ENCODE measurements around the gene MRPS17. TPM values are rescaled to one million over a fixed set of nuclear protein-coding genes. Genes with fewer than 3 reads are reported as not detected.

Gene MRPS17
- total RNA-seq, 4 donors from 2014 or later = 4.4 to 10.0 (median 7.3) TPM

GRCh38 chr7:55966851-55967250, 15.2 kb downstream of the MRPS17 start:
- H3K9me3 ChIP-seq = no peaks in the 10 kb centered on the region
- peaks cover 0 to 6% (median 0%) of the 10 kb centered on the region in 3 donors for H3K36me3 ChIP-seq
- H3K27me3 ChIP-seq = no peaks in the 10 kb centered on the region
- no peak overlapping the region for H3K4me3 ChIP-seq
- DNase-seq = no peak
- H3K27ac ChIP-seq = no peak overlapping the region
- peaks cover 0 to 8% (median 4%) of the 10 kb centered on the region in 4 donors for H3K4me1 ChIP-seq
- TF ChIP-seq POLR2A (IDR thresholded peaks at IDR 0.05) (no peak), CTCF (IDR thresholded peaks at IDR 0.05) (no peak)

GRCh38 chr7:55969391-55969790, 17.7 kb downstream of the MRPS17 start:
- no peak overlapping the region for H3K4me3 ChIP-seq
- H3K36me3 ChIP-seq = peaks cover 0 to 6% (median 0%) of the 10 kb centered on the region in 3 donors
- no peak overlapping the region for H3K27ac ChIP-seq
- TF ChIP-seq POLR2A (IDR thresholded peaks at IDR 0.05) (no peak), CTCF (IDR thresholded peaks at IDR 0.05) (no peak)
- H3K4me1 ChIP-seq = peaks cover 0 to 8% (median 0%) of the 10 kb centered on the region in 4 donors
- no peaks in the 10 kb centered on the region for H3K27me3 ChIP-seq
- H3K9me3 ChIP-seq = no peaks in the 10 kb centered on the region
- no peak for DNase-seq

- no peak for TF ChIP-seq CTCF (IDR thresholded peaks at IDR 0.05)
- no peak for TF ChIP-seq POLR2A (IDR thresholded peaks at IDR 0.05)
- no peak overlapping the region for H3K4me3 ChIP-seq
- no peak overlapping the region for H3K27ac ChIP-seq
- DNase-seq = no peak
- H3K36me3 ChIP-seq = peaks cover 0 to 6% (median 0%) of the 10 kb centered on the region in 3 donors
- H3K4me1 ChIP-seq = peaks cover 0 to 8% (median 0%) of the 10 kb centered on the region in 4 donors
- no peaks in the 10 kb centered on the region for H3K27me3 ChIP-seq
- H3K9me3 ChIP-seq = no peaks in the 10 kb centered on the region
Observed at GRCh38 chr7:55970561-55970960, 18.9 kb downstream of the MRPS17 start.

- peaks cover 0 to 6% (median 0%) of the 10 kb centered on the region in 3 donors for H3K36me3 ChIP-seq
Observed at GRCh38 chr7:55970978-55971377, 19.3 kb downstream of the MRPS17 start.

GRCh38 chr7:55973747-55974250, 22.1 kb downstream of the MRPS17 start:
- peaks cover 0 to 8% (median 0%) of the 10 kb centered on the region in 4 donors for H3K4me1 ChIP-seq
- H3K4me3 ChIP-seq = no peak overlapping the region
- peaks cover 0 to 14% (median 0%) of the 10 kb centered on the region in 3 donors for H3K36me3 ChIP-seq
- H3K9me3 ChIP-seq = no peaks in the 10 kb centered on the region
- TF ChIP-seq CTCF (IDR thresholded peaks at IDR 0.05) = no peak
- TF ChIP-seq POLR2A (IDR thresholded peaks at IDR 0.05) = no peak
- DNase-seq = no peak
- H3K27ac ChIP-seq = no peak overlapping the region
- no peaks in the 10 kb centered on the region for H3K27me3 ChIP-seq

More at GRCh38 chr7:55970978-55971377, 19.3 kb downstream of the MRPS17 start:
- TF ChIP-seq POLR2A (IDR thresholded peaks at IDR 0.05) = no peak
- TF ChIP-seq CTCF (IDR thresholded peaks at IDR 0.05) = no peak
- Histone ChIP-seq H3K4me1 (peaks cover 0 to 8% (median 0%) of the 10 kb centered on the region in 4 donors), H3K27ac (no peak overlapping the region), H3K9me3 (no peaks in the 10 kb centered on the region), H3K4me3 (no peak overlapping the region), H3K27me3 (no peaks in the 10 kb centered on the region)
- peak in 1 of 3 donors; percentile 8 for DNase-seq

Data from Peyer's patch (tissue), 4 donors.